Right ventricle myocardium superior (tissue), 1 donor: Measurements from ENCODE around the gene ZNF280C. TPM values are rescaled to one million over a fixed set of nuclear protein-coding genes. Genes with fewer than 3 reads are reported as not detected.
"Not testable (repeated sequence)": the region's sequence is repeated elsewhere in the genome, so short reads cannot be mapped to it uniquely, and the experiment has no call there.

Experiments
- ATAC-seq: fragments of 200-7000 bp; cut with Tn5 transposase; one replicate; pipeline ENCODE4 v1.9.1; 2020; ENCODE audit warnings: mild to moderate bottlenecking; ENCODE audit not compliant: poor library complexity
- DNase-seq: peaks from one replicate; pipeline ENCODE4 v3.0.0-alpha.2; 2020
- intact Hi-C: fragments of 100-400 bp; cut with DNase I; formaldehyde crosslinking; loops from one replicate; pipeline ENCODE4 v1.11.2; 2022
- total RNA-seq: library from RNA; stranded (reverse); fragmentation: NEBNext Ultra II Directional; extraction: Animal tissue kit (Norgen Biotek cat#: 25700); gene quantifications from one replicate; pipeline ENCODE4 v1.2.1, GENCODE V29; 2021
- donor health status: DM: no; HTN: yes; CAD: no; lungs with severe emphysema.

ZNF280C gene
- total RNA-seq, 1 donor from 2014 or later: 1.0 TPM

GRCh38 chrX:130263016-130263415, 5.7 kb downstream of the ZNF280C start:
- ATAC-seq: no peak
- no peak for DNase-seq
- intact Hi-C loops: no loop called here

GRCh38 chrX:130262231-130262630, 6.5 kb downstream of the ZNF280C start:
- intact Hi-C loops: no loop called here
- no peak for ATAC-seq
- DNase-seq: no peak

DNA sequence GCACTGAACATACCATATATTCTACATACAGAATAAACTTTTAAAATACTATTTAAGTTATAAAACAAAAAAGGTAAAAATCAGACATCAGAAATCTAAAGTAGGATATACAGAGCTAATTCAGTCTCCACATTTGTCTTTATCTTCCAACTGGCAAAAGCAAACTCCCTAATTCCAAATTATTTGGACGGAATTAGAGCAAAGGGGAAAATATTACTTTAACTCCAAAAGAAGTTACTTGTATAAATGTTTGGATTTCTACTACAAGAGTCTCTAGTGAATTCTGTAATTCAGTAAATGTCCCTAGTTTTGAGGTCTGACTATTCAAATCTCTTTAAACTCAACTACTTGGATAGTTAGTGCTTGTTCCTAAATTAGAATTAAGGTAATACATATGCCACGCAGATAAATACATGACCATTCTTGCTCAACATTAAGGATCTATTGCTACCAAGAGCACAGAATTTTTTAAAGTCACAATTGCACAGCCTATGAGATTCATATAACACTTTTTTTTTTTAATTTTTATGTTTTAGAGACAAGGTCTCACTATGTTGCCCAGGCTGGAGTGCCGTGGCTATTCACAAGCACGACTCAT, 7.3 kb downstream of the ZNF280C start:
- DNase-seq (no peak), ATAC-seq (no peak)
- intact Hi-C loops: no loop called here

GRCh38 chrX:130260316-130260715, 8.4 kb downstream of the ZNF280C start:
- no peak for ATAC-seq

DNA sequence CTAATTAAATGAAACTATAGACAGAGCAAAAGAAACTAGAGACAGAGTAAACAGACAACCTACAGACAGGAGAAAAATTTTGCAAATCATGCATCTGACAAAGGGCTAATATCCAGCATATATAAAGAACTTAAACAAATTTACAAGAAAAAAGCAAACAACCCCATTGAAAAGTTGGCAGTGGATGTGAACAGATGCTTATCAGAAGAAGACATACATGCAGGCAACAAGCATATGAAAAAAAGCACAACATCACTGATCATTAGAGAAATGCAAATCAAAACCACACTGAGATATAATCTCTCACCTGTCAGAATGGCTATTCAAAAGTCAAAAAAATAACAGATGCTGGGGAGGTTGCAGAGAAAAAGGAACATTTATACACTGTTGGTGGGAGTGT, 14.8 kb downstream of the ZNF280C start:
- DNase-seq (no peak), ATAC-seq (no peak)
- intact Hi-C loops: no loop called here

More at GRCh38 chrX:130260316-130260715, 8.4 kb downstream of the ZNF280C start:
- no peak for DNase-seq
- intact Hi-C loops: no loop called here

GRCh38 chrX:130251671-130252070, 17.0 kb downstream of the ZNF280C start:
- intact Hi-C loops: no loop called here
- no peak for ATAC-seq
- no peak for DNase-seq

- intact Hi-C loops: no loop called here
- no peak for ATAC-seq
- DNase-seq: no peak
Measured at GRCh38 chrX:130247996-130248395, 20.7 kb downstream of the ZNF280C start.

DNA sequence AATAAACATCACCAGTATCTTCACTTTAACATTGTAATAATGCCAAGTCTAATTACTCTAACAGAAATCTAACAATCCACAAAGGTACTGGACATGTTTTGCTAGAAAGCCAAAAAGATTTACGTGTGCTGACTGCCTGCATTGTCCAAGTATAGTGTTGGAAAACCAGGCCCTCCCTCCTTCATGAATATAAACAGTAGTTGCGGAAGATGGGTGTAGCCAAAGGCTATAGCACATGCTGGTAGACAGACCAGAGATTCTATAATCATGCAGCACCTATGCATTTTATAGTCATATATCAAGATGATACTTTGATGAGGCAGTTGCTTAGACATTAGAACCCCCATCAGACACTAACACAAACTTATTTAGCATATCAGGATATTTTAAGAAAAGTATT, 22.6 kb downstream of the ZNF280C start:
- no peak for ATAC-seq
- intact Hi-C loops: no loop called here
- no peak for DNase-seq

DNA sequence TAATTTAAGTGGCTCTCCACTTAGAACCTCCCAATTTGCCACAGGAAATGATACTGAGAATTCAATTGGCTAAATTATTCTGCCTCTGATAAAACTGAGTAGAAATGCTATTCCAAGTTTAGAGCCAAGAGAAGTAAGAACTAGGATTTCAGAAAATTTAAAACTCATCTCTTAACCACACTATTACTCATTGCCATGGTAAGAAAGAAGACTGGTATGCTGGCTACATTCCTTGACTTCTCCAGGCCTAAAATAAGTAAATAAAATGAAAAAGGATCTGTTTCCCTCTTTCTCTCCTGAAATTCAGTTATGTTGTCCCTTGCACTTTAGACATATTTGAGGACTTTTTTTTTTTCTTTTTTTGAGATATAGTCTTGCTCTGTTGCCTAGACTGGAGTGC, 23.3 kb downstream of the ZNF280C start:
- ATAC-seq (no peak), DNase-seq (no peak)
- intact Hi-C loops: no loop called here

- not testable (repeated sequence) for DNase-seq
Measured at GRCh38 chrX:130231184-130231583, 37.5 kb downstream of the ZNF280C start.

GRCh38 chrX:130228871-130229270, 39.8 kb downstream of the ZNF280C start:
- DNase-seq (no peak), ATAC-seq (no peak)
- intact Hi-C loops: no loop called here

More at GRCh38 chrX:130231184-130231583, 37.5 kb downstream of the ZNF280C start:
- intact Hi-C loops, ATAC-seq: not testable (repeated sequence)

- intact Hi-C loops: no loop called here
- ATAC-seq (no peak), DNase-seq (no peak)
Measured at GRCh38 chrX:130224810-130225209, 43.9 kb downstream of the ZNF280C start.

DNA sequence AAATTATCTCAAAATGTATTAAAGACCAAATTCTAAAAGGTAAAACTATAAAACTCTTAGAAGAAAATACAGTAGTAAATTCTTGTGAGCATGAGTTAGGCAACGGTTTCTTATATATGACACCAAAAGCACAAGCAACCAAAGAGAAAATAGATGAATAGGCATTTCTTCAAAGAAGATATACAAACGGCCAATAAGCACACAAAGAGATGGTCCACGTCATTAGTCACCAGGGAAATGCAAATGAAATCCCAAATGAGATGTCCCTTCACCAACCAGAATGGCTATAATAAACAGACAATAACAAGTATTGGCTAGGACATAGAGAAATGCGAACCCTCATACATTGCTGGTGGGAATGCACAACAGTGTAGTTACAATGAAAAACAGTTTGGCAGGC, 52.4 kb downstream of the ZNF280C start:
- DNase-seq (no peak), ATAC-seq (no peak)
- intact Hi-C loops: no loop called here

DNA sequence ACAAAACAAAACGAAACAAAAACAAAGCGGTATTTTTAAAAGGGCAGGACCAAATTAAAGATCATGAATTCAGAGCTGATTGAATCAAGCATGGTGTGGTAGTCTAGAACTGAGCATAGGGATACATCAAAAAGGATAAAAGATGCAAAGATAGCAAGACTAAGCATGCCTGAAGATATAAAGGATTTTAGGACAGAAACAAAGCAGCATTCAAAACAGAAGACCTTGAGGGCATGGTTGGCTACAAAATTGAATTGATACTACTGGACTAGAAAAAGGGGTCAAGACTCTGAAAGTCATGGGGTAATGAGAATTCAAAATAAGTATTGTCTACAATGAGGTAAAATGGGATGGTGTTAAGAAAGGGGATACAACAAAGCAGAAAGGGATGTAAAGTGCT, 55.3 kb downstream of the ZNF280C start:
- intact Hi-C loops: no loop called here
- DNase-seq (no peak), ATAC-seq (no peak)

GRCh38 chrX:130212371-130212770, 56.3 kb downstream of the ZNF280C start:
- no peak for ATAC-seq
- intact Hi-C loops: no loop called here
- no peak for DNase-seq

DNA sequence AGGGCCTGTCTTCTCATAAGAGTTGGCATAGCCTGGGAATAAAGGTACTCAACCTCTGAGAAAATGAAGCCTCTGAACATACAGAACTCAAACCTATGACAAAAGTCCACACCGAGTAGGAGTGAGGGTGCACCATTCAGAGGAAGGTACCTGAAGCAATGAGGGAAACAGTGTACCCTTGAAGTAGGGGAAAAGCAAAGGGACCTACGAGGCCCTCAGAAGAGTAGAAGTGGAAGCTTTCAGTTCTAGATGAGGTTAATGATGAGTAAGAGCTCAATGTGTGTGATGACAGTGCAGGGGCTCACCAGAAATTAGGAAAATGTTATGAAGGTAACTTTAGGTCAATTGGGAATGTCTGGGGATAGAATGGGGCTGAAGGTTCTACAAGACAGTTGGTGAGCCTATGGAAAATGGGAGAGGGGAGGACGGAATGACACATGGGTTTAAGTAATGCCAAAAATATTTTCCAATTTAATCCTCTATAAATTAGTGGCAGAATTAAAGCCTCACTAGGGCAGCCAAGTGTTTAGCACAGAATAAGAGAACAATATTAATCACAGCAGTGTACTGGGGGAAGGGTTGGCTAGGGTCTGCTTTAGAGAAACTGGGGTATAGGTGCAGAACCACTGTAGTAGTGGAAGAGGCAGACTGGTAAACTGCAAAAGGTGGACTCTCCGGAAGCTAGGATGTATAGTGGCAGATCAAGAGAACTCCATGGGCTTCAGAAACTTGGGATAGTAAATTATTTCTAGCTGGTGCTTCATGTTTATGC, 57.1 kb downstream of the ZNF280C start:
- DNase-seq (no peak), ATAC-seq (no peak)
- intact Hi-C loops: no loop called here

DNA sequence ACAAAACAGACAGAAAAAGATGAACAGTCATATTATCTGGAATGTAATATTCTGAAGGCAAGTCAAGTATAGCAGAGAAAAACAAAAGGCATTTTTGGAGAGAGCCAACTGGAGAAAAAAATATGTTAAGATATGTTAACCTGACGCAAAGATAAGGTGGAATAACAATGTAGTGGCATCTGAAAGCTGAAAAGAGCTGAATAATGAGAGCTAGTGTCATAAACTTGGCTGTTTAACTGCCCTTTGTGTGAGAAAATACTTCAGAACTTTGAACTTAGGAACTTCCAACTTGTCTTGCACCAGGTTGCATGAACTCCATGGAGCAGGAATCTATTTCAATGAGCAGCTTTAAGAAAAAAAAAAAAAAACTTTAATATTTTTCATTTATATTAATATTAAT, 64.1 kb downstream of the ZNF280C start:
- no peak for ATAC-seq
- DNase-seq: no peak
- intact Hi-C loops: no loop called here

DNA sequence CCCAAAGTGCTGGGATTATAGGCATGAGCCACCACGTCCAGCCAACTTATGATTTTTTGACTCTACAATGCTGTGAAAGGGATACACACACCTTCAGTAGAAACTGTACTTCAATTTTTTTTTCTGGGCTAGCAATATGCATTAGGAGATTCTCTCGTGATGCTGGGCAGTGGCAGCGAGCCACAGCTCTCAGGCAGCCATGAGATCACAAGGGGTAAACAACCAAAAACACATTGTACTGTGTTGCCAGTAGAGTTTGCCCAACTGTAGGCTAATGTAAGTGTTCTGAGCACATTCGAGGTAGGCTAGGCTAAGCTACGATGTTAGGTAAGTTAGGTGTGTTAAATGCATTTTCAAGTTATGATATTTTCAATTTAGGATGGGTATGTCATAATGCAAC, 71.2 kb downstream of the ZNF280C start:
- DNase-seq (no peak), ATAC-seq (no peak)
- intact Hi-C loops: no loop called here

DNA sequence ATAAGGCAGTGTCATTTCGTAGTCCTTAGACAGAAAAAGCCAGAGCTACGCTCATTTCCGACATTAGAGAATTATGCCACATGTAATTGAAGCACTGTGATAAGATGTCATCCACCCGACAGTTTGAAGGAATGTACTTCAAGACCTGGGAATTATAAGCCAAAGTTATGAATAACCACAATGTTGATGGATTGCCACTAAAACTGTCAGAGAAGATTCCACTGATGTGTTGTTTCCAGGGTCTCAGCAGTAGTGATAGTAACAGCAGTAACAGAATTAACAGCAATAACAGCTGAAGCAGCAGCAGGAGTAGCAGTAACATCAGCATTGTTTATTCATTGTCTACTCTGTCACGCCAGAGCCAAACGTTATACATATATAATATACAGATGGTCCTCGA, 72.2 kb downstream of the ZNF280C start:
- DNase-seq: no peak
- intact Hi-C loops: no loop called here
- no peak for ATAC-seq

DNA sequence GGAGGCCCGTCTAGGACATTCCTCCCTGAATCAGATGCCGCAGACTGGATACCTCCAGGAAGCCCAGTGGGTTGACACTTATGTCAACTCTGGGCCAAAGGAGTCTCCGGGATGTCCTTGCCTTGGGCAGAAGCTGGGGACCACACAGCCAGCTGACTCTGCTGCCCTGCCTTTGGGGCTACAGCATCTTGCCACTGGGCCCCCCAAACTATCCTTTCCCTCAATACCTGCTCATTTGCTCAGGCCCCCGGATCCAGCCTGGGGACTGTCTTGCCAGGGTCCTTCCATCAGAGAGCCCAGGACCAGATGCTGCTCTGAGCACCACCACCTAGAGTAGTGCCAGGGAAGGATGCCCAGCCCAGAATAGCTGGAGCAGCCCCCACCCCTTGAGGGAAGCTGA, 77.9 kb downstream of the ZNF280C start:
- no peak for DNase-seq
- ATAC-seq: no peak
- intact Hi-C loops: no loop called here
